Cerebellar nuclear complex (tissue), 1 donor: ENCODE results near the gene DMAC2.
"Not testable (repeated sequence)": the region's sequence is repeated elsewhere in the genome, so short reads cannot be mapped to it uniquely, and the experiment has no call there.

Experiments
- DNase-seq, 2 experiments: peaks; one replicate each; lab custom pipeline; 2025; lab: John Stamatoyannopoulos, UW

The DMAC2 gene

GRCh38 chr19:41442473-41443355 lies 3.0 kb upstream of the DMAC2 start, which contains the start of gene ERICH4:
Gene ERICH4, plus strand, starts transcription at chr19:41443156. Its CDS starts 14 bp downstream, at chr19:41443170.
- DNase-seq = no peak

GRCh38 chr19:41441321-41441945 lies 1.7 kb upstream of the DMAC2 start:
- DNase-seq = no peak

GRCh38 chr19:41437944-41438574 lies 1.7 kb downstream of the DMAC2 start:
- no peak for DNase-seq

- no peak for DNase-seq
These were observed 3.1 kb downstream of the DMAC2 start for GRCh38 chr19:41436674-41436951.

- DNase-seq = no peak
These were observed 3.6 kb downstream of the DMAC2 start for GRCh38 chr19:41435936-41436673.

GRCh38 chr19:41435376-41435775 lies 4.3 kb downstream of the DMAC2 start:
- not testable (repeated sequence) for DNase-seq

GRCh38 chr19:41434450-41434849 lies 5.3 kb downstream of the DMAC2 start:
- DNase-seq = no peak

- DNase-seq = no peak
These were observed 6.5 kb downstream of the DMAC2 start for GRCh38 chr19:41433171-41433570.

- DNase-seq = no peak
These were observed 8.0 kb downstream of the DMAC2 start for GRCh38 chr19:41431426-41432386.

- DNase-seq = no peak
These were observed 8.8 kb downstream of the DMAC2 start for GRCh38 chr19:41430922-41431321.

- DNase-seq = no peak
These were observed 11.2 kb downstream of the DMAC2 start for GRCh38 chr19:41428481-41428859.

- DNase-seq = no peak
These were observed 11.8 kb downstream of the DMAC2 start for GRCh38 chr19:41427647-41428480.

- DNase-seq = peak in 1 of 2 experiments; percentile 7
These were observed 12.6 kb downstream of the DMAC2 start, which contains the start of gene B3GNT8 for GRCh38 chr19:41426952-41427646. Gene B3GNT8, minus strand, starts transcription at chr19:41427374. Its CDS starts 596 bp downstream, at chr19:41426778.

- no peak for DNase-seq
These were observed 13.4 kb downstream of the DMAC2 start for GRCh38 chr19:41426116-41426841.

GRCh38 chr19:41425174-41426115 lies 14.3 kb downstream of the DMAC2 start:
- no peak for DNase-seq

GRCh38 chr19:41424335-41425173 lies 15.2 kb downstream of the DMAC2 start:
- DNase-seq = no peak

- DNase-seq = no peak
These were observed 16.8 kb downstream of the DMAC2 start for GRCh38 chr19:41422955-41423354.
